ENCODE measurements around the gene CBLIF. TPM values are rescaled to one million over a fixed set of nuclear protein-coding genes. Genes with fewer than 3 reads are reported as not detected.
"Not testable (repeated sequence)": the region's sequence is repeated elsewhere in the genome, so short reads cannot be mapped to it uniquely, and the experiment has no call there.

The CBLIF gene
- total RNA-seq, 1 donor: not detected

DNA sequence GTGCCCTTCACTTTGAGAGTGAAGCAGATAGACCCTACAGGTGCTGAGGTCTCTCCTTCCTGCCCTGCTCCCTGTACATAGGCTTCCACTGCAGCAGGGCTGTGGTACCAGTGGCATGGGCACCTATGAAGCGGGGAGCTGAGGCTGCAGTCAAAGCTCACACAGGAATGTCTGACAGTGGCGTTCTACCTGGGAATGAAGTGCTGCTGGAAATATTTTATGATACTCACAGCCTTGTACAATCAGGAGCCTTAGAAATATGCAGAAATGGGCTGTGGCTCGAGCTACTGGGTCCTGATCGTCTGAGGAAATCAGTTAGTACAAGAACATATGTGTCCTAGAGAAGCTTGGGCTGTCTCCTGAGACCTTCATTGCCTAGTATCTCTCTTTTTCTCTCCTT is 59.5 kb downstream of the CBLIF start:
- H3K4me3 ChIP-seq (ENCODE audit: low read depth, low read length): no peak overlapping the region
- TF ChIP-seq, protein P1, sequence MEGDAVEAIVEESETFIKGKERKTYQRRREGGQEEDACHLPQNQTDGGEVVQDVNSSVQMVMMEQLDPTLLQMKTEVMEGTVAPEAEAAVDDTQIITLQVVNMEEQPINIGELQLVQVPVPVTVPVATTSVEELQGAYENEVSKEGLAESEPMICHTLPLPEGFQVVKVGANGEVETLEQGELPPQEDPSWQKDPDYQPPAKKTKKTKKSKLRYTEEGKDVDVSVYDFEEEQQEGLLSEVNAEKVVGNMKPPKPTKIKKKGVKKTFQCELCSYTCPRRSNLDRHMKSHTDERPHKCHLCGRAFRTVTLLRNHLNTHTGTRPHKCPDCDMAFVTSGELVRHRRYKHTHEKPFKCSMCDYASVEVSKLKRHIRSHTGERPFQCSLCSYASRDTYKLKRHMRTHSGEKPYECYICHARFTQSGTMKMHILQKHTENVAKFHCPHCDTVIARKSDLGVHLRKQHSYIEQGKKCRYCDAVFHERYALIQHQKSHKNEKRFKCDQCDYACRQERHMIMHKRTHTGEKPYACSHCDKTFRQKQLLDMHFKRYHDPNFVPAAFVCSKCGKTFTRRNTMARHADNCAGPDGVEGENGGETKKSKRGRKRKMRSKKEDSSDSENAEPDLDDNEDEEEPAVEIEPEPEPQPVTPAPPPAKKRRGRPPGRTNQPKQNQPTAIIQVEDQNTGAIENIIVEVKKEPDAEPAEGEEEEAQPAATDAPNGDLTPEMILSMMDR (IDR thresholded peaks at IDR 0.05; ENCODE audit: insufficient read depth, low read depth, low read length): no peak
- DNase-seq (ENCODE audit: low read depth): no peak

DNA sequence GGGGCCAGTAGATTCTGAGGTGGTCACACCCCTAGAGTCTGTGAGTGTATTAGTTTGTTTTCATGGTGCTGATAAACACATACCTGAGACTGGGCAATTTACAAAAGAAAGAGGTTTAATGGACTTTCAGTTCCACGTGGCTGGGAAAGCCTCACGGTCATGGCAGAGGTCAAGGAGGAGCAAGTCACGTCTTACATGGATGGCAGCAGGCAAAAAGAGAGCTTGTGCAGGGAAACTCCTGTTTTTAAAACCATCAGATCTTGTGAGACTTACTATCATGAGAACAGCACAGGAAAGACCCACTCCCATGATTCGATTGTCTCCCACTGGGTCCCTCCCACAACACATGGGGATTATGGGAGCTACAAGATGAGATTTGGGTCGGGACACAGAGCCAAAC is 60.9 kb downstream of the CBLIF start:
- not testable (repeated sequence) for DNase-seq (ENCODE audit: low read depth); H3K4me3 ChIP-seq (ENCODE audit: low read depth, low read length)

DNA sequence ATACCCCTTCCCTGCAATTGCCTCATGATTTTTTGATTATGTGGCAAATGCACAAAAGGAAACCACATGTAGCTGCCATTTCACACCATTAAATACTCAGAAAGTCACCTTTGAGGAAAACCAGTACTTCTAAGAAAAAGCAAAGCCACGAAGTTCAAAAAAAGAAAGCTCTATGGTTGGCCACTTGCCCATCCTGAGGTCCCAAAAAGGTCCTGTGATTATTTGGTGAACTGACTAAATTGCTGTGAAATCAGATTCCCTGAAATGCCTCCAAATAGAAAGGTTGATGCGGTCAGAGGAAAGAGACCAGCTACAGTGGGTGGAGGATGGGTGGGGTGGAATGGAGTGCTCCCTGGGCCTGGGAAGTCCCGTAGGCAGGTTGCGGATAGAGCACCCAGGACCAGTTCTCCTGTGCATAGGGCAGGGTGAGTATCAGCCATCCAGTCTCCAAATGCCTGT is 61.6 kb downstream of the CBLIF start:
- DNase-seq (ENCODE audit: low read depth): no peak
- TF ChIP-seq, protein P1 (IDR thresholded peaks at IDR 0.05; ENCODE audit: insufficient read depth, low read depth, low read length): no peak

DNA sequence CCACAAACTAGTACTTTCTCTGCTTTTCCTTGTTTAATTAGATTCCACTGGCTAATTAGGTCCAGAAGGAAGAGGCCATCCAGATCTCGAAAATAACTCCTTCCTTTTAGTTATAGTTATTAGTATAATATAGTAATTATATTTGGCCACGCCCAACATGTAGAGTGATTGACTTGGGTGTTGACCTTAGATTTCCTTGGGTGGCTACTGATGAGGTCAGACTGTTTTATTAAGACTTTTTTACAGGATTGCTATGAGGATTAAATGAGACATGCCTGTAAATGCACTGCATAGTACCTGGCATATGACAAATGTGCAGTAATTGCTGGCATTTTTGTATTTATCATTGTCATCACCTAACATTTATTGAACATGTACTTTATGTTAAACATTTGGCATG is 63.2 kb downstream of the CBLIF start:
- no peak overlapping the region for H3K4me3 ChIP-seq (ENCODE audit: low read depth, low read length)
- no peak for DNase-seq (ENCODE audit: low read depth)
- TF ChIP-seq, protein P1 (IDR thresholded peaks at IDR 0.05; ENCODE audit: insufficient read depth, low read depth, low read length): no peak

More for the DNA sequence above, 61.6 kb downstream of the CBLIF start:
- no peak overlapping the region for H3K4me3 ChIP-seq (ENCODE audit: low read depth, low read length)

DNA sequence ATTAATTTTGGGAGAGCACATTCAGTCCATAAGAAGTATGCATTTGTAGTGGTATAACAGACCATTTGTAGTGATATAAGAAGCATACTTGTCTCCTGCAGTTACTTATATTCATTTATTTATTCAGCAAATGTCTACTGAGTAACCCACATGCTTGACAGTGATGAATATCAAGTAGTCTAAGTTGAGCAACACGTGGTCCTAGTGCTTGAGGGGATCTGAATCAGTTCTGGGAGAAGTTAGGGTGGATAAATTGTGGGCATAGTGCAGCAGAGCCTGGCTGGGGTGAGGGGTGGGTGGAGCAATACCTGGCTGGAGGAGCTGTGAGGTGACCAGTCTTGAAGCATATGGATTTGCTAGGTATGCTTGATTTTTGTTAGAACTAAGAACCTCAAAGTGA is 65.8 kb downstream of the CBLIF start:
- TF ChIP-seq, protein P1 (IDR thresholded peaks at IDR 0.05; ENCODE audit: insufficient read depth, low read depth, low read length): no peak
- H3K4me3 ChIP-seq (ENCODE audit: low read depth, low read length): no peak overlapping the region
- no peak for DNase-seq (ENCODE audit: low read depth)

Other genes with a start within 250 kb of the CBLIF start
- gene OSBP, start 229.7 kb downstream of the CBLIF start, total RNA-seq: 34.8 and 44.0 TPM in 2 replicates
- 15.5 and 17.1 TPM in 2 replicates for gene PATL1, start 176.5 kb downstream of the CBLIF start, total RNA-seq
- not detected in 2 replicates for gene OR10V1, start 131.7 kb downstream of the CBLIF start, total RNA-seq
- 33.7 and 38.7 TPM in 2 replicates for gene STX3, start 90.1 kb downstream of the CBLIF start, total RNA-seq
- gene MRPL16, start 34.7 kb downstream of the CBLIF start, total RNA-seq: 37.4 and 44.5 TPM in 2 replicates
- gene TCN1, start 21.0 kb upstream of the CBLIF start, total RNA-seq: not detected in 2 replicates
- gene OOSP3, start 33.3 kb upstream of the CBLIF start, total RNA-seq: not detected in 2 replicates
- gene OOSP1, start 92.9 kb upstream of the CBLIF start, total RNA-seq: not detected in 2 replicates
- gene OOSP4A, start 118.5 kb upstream of the CBLIF start, total RNA-seq: not detected in 2 replicates
- gene OOSP4B, start 171.7 kb upstream of the CBLIF start, total RNA-seq: not detected in 2 replicates
- gene OOSP2, start 194.9 kb upstream of the CBLIF start, total RNA-seq: not detected in 2 replicates
- not detected in 2 replicates for gene MS4A3, start 211.2 kb upstream of the CBLIF start, total RNA-seq
- not detected in 2 replicates for gene MS4A2, start 243.2 kb upstream of the CBLIF start, total RNA-seq

All from fibroblast of villous mesenchyme (primary cell).